ENCODE results near the gene ITPRIPL1.

ITPRIPL1 gene

DNA sequence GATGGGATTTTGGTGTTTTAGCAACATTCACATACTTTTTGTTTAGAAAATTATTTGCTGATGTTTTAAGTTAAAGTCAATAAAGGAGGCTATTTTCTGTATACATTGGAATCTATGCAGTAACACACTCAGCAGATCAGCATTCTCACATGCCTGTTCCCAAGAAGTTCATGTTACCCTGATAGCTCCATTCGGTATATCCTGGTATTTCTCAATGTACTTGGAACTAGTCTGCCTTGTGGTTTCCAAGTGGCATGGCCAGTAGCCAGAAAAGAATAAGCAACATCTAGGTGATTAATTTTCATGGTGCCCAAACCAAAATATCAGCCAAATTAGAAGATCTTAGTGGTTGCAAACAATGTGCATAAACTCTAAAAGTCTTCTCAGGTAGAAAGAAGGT lies 5.3 kb downstream of the ITPRIPL1 start:
- H3K27me3 Mint-ChIP-seq (ENCODE audit: low read depth) = no peaks in the 10 kb centered on the region
- no peak overlapping the region for H3K27ac Mint-ChIP-seq
- peaks cover 35% of the 10 kb centered on the region for H3K36me3 Mint-ChIP-seq (ENCODE audit: low read depth)
- no peak overlapping the region for H3K4me3 Mint-ChIP-seq
- H3K9me3 Mint-ChIP-seq = no peaks in the 10 kb centered on the region
- H3K4me1 Mint-ChIP-seq (ENCODE audit: low read depth) = peaks cover 42% of the 10 kb centered on the region

GRCh38 chr2:96333708-96334107 lies 8.6 kb downstream of the ITPRIPL1 start:
- Mint-ChIP-seq H3K36me3 (ENCODE audit: low read depth) (peaks cover 14% of the 10 kb centered on the region), H3K4me1 (ENCODE audit: low read depth) (peaks cover 46% of the 10 kb centered on the region), H3K9me3 (no peaks in the 10 kb centered on the region), H3K4me3 (peak overlapping the region; percentile 89), H3K27ac (peak overlapping the region; percentile 91), H3K27me3 (ENCODE audit: low read depth) (no peaks in the 10 kb centered on the region)

DNA sequence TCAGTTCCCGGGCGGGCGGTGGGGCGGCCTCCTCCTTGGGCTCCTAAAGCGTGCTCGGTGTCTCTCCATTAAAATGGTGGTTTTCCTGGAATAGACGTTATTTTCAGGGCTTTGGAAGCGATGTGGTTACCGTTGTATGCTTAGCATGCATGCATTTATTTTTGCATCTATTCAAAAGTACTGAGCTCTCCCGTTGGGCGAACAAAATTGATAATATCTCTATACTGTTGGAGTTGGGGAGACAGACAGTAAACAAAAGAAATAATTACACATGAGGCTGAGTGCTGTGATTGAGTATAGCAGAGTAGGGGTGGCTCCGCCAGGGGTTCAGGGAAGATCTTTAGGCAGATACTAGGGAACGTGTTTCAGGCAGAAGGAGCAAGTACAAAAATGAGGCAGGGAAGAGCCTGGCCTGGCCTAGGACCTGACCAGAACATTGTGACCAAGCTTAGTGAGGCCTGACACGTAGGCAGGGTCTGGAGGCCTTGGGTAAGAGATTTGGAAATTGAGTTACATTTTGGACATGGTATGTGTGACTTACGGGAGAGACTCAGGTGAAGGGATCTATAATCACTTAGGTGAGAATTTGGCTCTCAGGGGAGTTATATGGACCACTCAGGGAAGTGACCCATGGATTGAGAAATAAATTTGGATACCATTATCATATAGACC lies 11.1 kb downstream of the ITPRIPL1 start:
- peak overlapping the region; percentile 89 for H3K4me3 Mint-ChIP-seq
- no peaks in the 10 kb centered on the region for H3K27me3 Mint-ChIP-seq (ENCODE audit: low read depth)
- H3K4me1 Mint-ChIP-seq (ENCODE audit: low read depth) = peaks cover 49% of the 10 kb centered on the region
- H3K27ac Mint-ChIP-seq = peak overlapping the region; percentile 83
- peaks cover 18% of the 10 kb centered on the region for H3K36me3 Mint-ChIP-seq (ENCODE audit: low read depth)
- H3K9me3 Mint-ChIP-seq = no peaks in the 10 kb centered on the region

- Mint-ChIP-seq H3K36me3 (ENCODE audit: low read depth) (peaks cover 23% of the 10 kb centered on the region), H3K27ac (peak overlapping the region; percentile 83)
These were observed 11.8 kb downstream of the ITPRIPL1 start for GRCh38 chr2:96336873-96337272.

GRCh38 chr2:96340493-96341414 lies 15.6 kb downstream of the ITPRIPL1 start:
- Mint-ChIP-seq H3K9me3 (no peaks in the 10 kb centered on the region), H3K4me1 (ENCODE audit: low read depth) (peaks cover 61% of the 10 kb centered on the region), H3K36me3 (ENCODE audit: low read depth) (peaks cover 50% of the 10 kb centered on the region), H3K4me3 (peak overlapping the region; percentile 45), H3K27me3 (ENCODE audit: low read depth) (no peaks in the 10 kb centered on the region), H3K27ac (peak overlapping the region; percentile 83)

More at GRCh38 chr2:96336873-96337272, 11.8 kb downstream of the ITPRIPL1 start:
- Mint-ChIP-seq H3K4me1 (ENCODE audit: low read depth) (peaks cover 55% of the 10 kb centered on the region), H3K27me3 (ENCODE audit: low read depth) (no peaks in the 10 kb centered on the region), H3K9me3 (no peaks in the 10 kb centered on the region), H3K4me3 (peak overlapping the region; percentile 89)

GRCh38 chr2:96341641-96342040 lies 16.5 kb downstream of the ITPRIPL1 start:
- Mint-ChIP-seq H3K27me3 (ENCODE audit: low read depth) (no peaks in the 10 kb centered on the region), H3K4me1 (ENCODE audit: low read depth) (peaks cover 55% of the 10 kb centered on the region), H3K9me3 (no peaks in the 10 kb centered on the region), H3K27ac (peak overlapping the region; percentile 83), H3K4me3 (peak overlapping the region; percentile 35), H3K36me3 (ENCODE audit: low read depth) (peaks cover 57% of the 10 kb centered on the region)

- H3K9me3 Mint-ChIP-seq = no peaks in the 10 kb centered on the region
- peak overlapping the region; percentile 83 for H3K27ac Mint-ChIP-seq
- no peaks in the 10 kb centered on the region for H3K27me3 Mint-ChIP-seq (ENCODE audit: low read depth)
- peaks cover 50% of the 10 kb centered on the region for H3K4me1 Mint-ChIP-seq (ENCODE audit: low read depth)
- H3K36me3 Mint-ChIP-seq (ENCODE audit: low read depth) = peaks cover 60% of the 10 kb centered on the region
- peak overlapping the region; percentile 35 for H3K4me3 Mint-ChIP-seq
These were observed 17.0 kb downstream of the ITPRIPL1 start for GRCh38 chr2:96342085-96342484.

DNA sequence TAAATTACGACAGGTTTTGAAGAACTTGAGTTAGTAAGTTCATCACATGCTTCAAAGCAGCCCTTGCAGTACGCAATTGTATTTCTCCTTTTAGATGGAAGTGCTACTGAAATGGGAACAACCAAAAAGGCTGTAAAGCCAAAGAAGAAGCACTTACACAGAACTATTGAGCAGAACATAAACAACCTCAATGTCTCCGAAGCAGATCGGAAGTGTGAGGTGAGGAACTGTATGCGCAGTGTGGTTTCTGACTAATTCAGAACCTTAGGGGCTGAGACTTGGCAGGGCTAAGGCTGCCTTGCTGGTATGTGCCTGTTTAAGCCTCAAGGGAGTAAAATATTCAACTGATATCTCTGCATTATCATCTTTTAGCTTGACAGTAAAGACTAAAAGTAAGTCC lies 18.9 kb downstream of the ITPRIPL1 start:
- Mint-ChIP-seq H3K27ac (peak overlapping the region; percentile 43), H3K4me1 (ENCODE audit: low read depth) (peaks cover 39% of the 10 kb centered on the region), H3K36me3 (ENCODE audit: low read depth) (peaks cover 60% of the 10 kb centered on the region), H3K9me3 (no peaks in the 10 kb centered on the region), H3K27me3 (ENCODE audit: low read depth) (no peaks in the 10 kb centered on the region), H3K4me3 (no peak overlapping the region)

DNA sequence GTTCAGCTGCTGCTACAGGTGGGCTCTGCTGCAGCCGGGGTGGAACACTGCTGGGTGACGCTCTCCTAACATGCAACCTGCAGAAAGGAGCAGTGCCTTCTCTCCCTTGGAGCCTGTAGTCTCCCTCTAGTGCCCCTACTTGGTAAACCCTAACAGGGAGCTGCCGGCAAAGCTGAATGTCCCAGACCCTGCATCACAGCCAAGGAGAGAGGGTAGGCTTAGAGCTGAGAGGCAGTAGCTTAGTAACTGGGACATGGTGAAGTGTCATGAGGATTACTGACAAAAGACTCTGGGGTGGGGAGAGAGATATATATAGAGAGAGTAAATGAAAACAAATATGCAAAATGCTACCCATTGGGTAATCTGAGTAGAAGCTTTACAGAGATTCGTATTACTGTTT lies 20.3 kb downstream of the ITPRIPL1 start:
- Mint-ChIP-seq H3K27ac (peak overlapping the region; percentile 39), H3K4me1 (ENCODE audit: low read depth) (peaks cover 34% of the 10 kb centered on the region), H3K4me3 (no peak overlapping the region), H3K27me3 (ENCODE audit: low read depth) (no peaks in the 10 kb centered on the region), H3K36me3 (ENCODE audit: low read depth) (peaks cover 63% of the 10 kb centered on the region), H3K9me3 (no peaks in the 10 kb centered on the region)

- peaks cover 31% of the 10 kb centered on the region for H3K4me1 Mint-ChIP-seq (ENCODE audit: low read depth)
These were observed 20.8 kb downstream of the ITPRIPL1 start for GRCh38 chr2:96345868-96346462.

GRCh38 chr2:96347395-96347794 lies 22.3 kb downstream of the ITPRIPL1 start:
- Mint-ChIP-seq H3K4me3 (no peak overlapping the region), H3K4me1 (ENCODE audit: low read depth) (peaks cover 17% of the 10 kb centered on the region), H3K27ac (no peak overlapping the region), H3K9me3 (no peaks in the 10 kb centered on the region), H3K36me3 (ENCODE audit: low read depth) (peaks cover 55% of the 10 kb centered on the region), H3K27me3 (ENCODE audit: low read depth) (no peaks in the 10 kb centered on the region)

More at GRCh38 chr2:96345868-96346462, 20.8 kb downstream of the ITPRIPL1 start:
- H3K4me3 Mint-ChIP-seq = no peak overlapping the region
- peaks cover 62% of the 10 kb centered on the region for H3K36me3 Mint-ChIP-seq (ENCODE audit: low read depth)
- peak overlapping the region; percentile 18 for H3K27ac Mint-ChIP-seq
- no peaks in the 10 kb centered on the region for H3K9me3 Mint-ChIP-seq
- H3K27me3 Mint-ChIP-seq (ENCODE audit: low read depth) = no peaks in the 10 kb centered on the region

- Mint-ChIP-seq H3K9me3 (no peaks in the 10 kb centered on the region), H3K4me3 (no peak overlapping the region), H3K27me3 (ENCODE audit: low read depth) (no peaks in the 10 kb centered on the region), H3K4me1 (ENCODE audit: low read depth) (no peaks in the 10 kb centered on the region), H3K36me3 (ENCODE audit: low read depth) (peaks cover 46% of the 10 kb centered on the region), H3K27ac (no peak overlapping the region)
These were observed 28.0 kb downstream of the ITPRIPL1 start for GRCh38 chr2:96353032-96353561.

DNA sequence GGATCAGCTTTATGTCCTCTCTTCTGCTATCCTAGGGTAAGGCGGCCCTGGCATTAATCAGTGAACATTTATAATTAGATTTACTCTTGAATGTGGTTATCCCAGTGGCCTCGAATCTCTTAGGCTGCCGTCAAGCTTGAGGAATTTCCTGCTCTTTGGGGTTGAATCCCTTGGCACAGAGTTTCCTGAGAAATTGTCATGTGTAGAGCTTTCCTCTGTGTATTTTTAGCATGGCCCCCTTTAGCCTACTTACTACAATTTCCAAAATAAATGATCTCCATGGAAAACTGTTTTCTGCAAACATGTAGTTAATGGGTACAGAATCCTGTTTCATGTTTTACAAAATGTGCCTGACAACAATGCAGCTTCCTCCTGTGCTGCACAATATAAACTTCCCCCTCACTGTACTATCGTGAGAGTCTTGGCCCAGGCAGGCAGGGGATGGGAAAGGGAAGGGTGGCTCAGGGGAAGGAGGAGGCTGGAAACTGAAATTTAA lies 28.5 kb downstream of the ITPRIPL1 start:
- Mint-ChIP-seq H3K27ac (no peak overlapping the region), H3K27me3 (ENCODE audit: low read depth) (no peaks in the 10 kb centered on the region), H3K36me3 (ENCODE audit: low read depth) (peaks cover 47% of the 10 kb centered on the region), H3K4me3 (no peak overlapping the region), H3K9me3 (no peaks in the 10 kb centered on the region), H3K4me1 (ENCODE audit: low read depth) (no peaks in the 10 kb centered on the region)

- no peaks in the 10 kb centered on the region for H3K9me3 Mint-ChIP-seq
- no peak overlapping the region for H3K4me3 Mint-ChIP-seq
- peak overlapping the region; percentile 24 for H3K27ac Mint-ChIP-seq
- H3K4me1 Mint-ChIP-seq (ENCODE audit: low read depth) = peaks cover 1% of the 10 kb centered on the region
- H3K27me3 Mint-ChIP-seq (ENCODE audit: low read depth) = no peaks in the 10 kb centered on the region
- H3K36me3 Mint-ChIP-seq (ENCODE audit: low read depth) = peaks cover 46% of the 10 kb centered on the region
These were observed 29.4 kb downstream of the ITPRIPL1 start for GRCh38 chr2:96354492-96354891.
